Stomach smooth muscle (tissue), 2 donors: Measurements from ENCODE around the gene MAP3K19.

ENCODE experiments used
- H3K27ac ChIP-seq: one replicate; pipeline ENCODE4 v1.7.0; 2013; ENCODE audit warnings: mild to moderate bottlenecking, low read length, inconsistent platforms
- H3K27me3 ChIP-seq, 2 donors: one replicate each; pipeline ENCODE4 v1.7.0; 2013; ENCODE audit warnings: low read length in 2 of 2; ENCODE audit not compliant: insufficient read depth in 2 of 2, control insufficient read depth in 1 of 2
- H3K36me3 ChIP-seq, 2 donors: one replicate each; pipeline ENCODE4 v1.7.0; 2013; ENCODE audit warnings: low read length in 2 of 2; ENCODE audit not compliant: control insufficient read depth in 2 of 2, insufficient read depth in 2 of 2
- H3K4me1 ChIP-seq: one replicate; pipeline ENCODE4 v1.7.0; 2013; ENCODE audit warnings: low read length; ENCODE audit not compliant: control insufficient read depth, insufficient read depth
- H3K4me3 ChIP-seq, 2 donors: one replicate each; pipeline ENCODE4 v1.7.0; 2013; ENCODE audit warnings: low read length in 2 of 2
- H3K9ac ChIP-seq, 2 donors: one replicate each; pipeline ENCODE4 v1.7.0; 2013; ENCODE audit warnings: low read length in 2 of 2, mild to moderate bottlenecking in 1 of 2
- H3K9me3 ChIP-seq, 2 donors: one replicate each; pipeline ENCODE4 v1.7.0; 2013; ENCODE audit warnings: low read length in 2 of 2; ENCODE audit not compliant: control insufficient read depth in 2 of 2
- donor health status: healthy.
- donor health status: Pancreatic carcinoma.

Gene MAP3K19

DNA sequence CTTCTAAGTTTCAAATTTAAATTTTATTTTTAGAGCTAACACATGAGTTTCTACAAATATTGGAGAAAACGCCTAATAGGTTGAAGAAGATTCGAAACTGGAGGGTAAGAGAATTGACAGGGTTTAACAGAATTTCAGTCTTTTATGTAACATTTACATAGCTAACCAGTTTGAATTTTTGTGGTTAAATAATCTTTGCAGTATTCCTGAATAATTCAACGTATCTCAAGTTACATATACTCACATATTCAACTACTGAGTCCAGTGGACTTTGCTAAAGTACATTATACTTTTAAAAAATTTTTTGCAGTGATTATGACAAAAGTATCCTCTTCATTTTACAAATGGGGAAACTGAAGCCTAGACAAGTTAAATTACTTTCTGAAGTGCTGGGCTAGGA, 94.6 kb downstream of the MAP3K19 start:
- no peaks in the 10 kb centered on the region for H3K4me1 ChIP-seq
- no peak overlapping the region for H3K27ac ChIP-seq
- H3K4me3 ChIP-seq = no peak overlapping the region
- H3K9ac ChIP-seq = no peak overlapping the region
- no peaks in the 10 kb centered on the region for H3K27me3 ChIP-seq
- H3K36me3 ChIP-seq = peaks cover 30 to 35% of the 10 kb centered on the region in 2 donors
- no peaks in the 10 kb centered on the region for H3K9me3 ChIP-seq

DNA sequence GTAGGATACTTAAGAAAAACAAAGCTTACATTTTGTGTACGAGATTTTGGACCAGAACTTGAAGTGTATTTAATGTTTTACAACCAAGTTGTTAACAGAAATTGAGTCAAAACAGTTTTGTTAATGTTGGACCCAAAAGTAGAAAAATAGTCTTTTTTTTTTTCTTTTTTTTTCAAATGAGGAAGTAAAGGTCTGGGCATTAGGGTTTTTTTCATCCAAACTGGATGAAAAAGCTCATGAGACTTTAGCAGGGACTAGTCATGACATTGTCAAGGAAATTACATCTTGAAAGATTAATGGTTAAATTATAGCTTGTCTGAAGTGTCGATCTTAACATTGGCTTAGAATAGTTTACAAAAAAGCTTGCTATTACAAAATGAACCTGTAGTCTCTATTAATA, 96.4 kb downstream of the MAP3K19 start:
- H3K27ac ChIP-seq = no peak overlapping the region
- no peak overlapping the region for H3K9ac ChIP-seq
- no peak overlapping the region for H3K4me3 ChIP-seq
- no peaks in the 10 kb centered on the region for H3K4me1 ChIP-seq
- H3K9me3 ChIP-seq = no peaks in the 10 kb centered on the region
- no peaks in the 10 kb centered on the region for H3K27me3 ChIP-seq
- peaks cover 30 to 36% of the 10 kb centered on the region in 2 donors for H3K36me3 ChIP-seq

DNA sequence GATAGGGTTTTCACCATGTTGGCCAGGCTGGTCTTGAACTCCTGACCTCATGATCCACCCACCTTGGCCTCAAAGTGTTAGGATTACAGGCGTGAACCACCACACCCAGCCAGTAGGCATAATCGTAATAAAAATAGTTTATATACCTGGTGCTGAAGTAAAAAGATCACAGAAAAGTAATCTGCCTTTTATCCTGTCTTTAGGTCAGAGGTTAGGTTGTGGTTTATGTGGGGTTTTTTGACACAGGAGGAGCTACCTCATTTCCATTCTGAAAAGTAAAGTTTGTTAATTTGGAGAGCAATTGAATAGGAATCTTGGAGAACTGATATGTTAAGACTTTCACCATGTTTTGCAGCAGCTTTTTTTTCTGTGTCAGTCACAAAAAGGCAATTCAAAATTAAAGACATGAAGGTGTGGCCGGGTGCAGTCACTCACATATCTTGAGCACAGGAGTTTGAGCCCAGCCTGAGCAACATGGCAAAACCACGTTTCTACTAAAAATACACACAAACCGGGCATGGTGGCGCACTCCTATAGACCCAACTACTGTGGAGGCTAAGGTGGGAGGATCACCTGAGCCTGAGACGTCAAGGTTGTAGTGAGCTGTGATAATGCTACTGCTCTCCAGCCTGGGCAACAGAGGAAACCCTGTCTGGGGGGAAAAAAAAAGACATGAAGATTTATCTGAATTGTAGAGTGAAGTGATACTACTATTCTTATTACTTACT, 97.1 kb downstream of the MAP3K19 start:
- H3K9me3 ChIP-seq = no peaks in the 10 kb centered on the region

DNA sequence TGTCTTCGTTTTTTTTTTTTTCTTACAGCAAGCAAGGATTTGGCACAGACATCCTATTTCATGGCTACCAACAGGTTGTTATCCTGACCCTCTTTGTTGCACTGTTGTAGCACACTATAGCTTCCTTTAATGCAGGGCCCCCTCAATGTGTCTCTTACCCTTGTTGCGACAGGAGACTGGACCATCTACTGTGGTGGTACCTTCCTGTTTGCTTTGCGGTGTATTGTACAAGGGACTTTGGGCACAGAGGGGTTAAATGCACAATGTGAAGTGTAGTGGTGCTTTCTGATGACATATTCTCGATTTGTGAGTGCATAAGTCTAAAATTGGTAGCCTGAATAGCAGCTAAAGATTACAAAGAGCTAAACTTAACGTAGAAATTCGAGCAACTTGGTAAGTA, 101.2 kb downstream of the MAP3K19 start:
- Histone ChIP-seq H3K9ac (no peak overlapping the region), H3K27me3 (no peaks in the 10 kb centered on the region), H3K4me3 (no peak overlapping the region), H3K4me1 (no peaks in the 10 kb centered on the region), H3K36me3 (peaks cover 12 to 13% of the 10 kb centered on the region in 2 donors), H3K9me3 (no peaks in the 10 kb centered on the region), H3K27ac (no peak overlapping the region)

More for the DNA sequence above, 97.1 kb downstream of the MAP3K19 start:
- Histone ChIP-seq H3K36me3 (peaks cover 29 to 34% of the 10 kb centered on the region in 2 donors), H3K4me1 (no peaks in the 10 kb centered on the region), H3K9ac (no peak overlapping the region), H3K27ac (no peak overlapping the region), H3K4me3 (no peak overlapping the region), H3K27me3 (no peaks in the 10 kb centered on the region)

DNA sequence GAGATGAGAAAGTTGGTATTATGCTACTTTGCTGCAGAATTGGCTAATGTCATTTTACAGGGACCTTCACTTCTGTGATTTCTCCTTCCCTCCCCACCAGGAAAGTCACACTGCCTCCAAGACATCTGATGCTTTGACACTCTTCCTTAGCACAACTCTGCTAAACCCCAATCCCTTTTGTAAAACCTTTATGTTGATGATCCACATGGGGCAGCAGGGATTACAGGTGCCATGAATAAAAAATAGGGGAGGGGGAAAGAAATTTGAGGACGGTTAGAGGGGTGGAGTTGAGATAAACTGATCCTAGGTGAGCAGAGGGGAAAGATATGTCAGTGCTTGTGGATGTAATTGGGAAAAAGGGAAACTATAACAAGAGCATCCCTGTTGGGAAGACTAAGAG, 102.3 kb downstream of the MAP3K19 start:
- H3K4me1 ChIP-seq = no peaks in the 10 kb centered on the region
- H3K9ac ChIP-seq = no peak overlapping the region
- peaks cover 14 to 16% of the 10 kb centered on the region in 2 donors for H3K36me3 ChIP-seq
- no peaks in the 10 kb centered on the region for H3K27me3 ChIP-seq
- no peak overlapping the region for H3K27ac ChIP-seq
- no peak overlapping the region for H3K4me3 ChIP-seq
- H3K9me3 ChIP-seq = no peaks in the 10 kb centered on the region

DNA sequence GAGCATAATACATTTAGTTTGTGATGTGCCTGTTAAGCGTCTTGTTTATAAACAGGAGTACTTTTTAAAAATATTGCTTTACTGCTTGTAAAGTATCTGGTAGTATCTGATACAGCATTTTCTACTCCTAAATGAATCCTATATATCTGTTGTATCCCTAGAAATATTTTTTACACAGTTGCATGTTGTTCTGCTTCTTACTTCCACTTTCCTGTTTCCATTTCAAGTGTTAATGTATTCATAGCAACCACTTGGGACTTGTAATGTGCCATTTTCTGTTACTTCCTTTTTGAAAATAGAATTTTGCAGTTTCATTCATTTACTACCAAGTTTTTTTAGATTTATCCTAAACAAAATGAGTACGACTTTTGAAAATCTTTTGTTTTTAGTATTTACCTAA, 103.7 kb downstream of the MAP3K19 start:
- H3K9me3 ChIP-seq = no peaks in the 10 kb centered on the region
- H3K4me1 ChIP-seq = no peaks in the 10 kb centered on the region
- no peak overlapping the region for H3K9ac ChIP-seq
- H3K27me3 ChIP-seq = no peaks in the 10 kb centered on the region
- H3K27ac ChIP-seq = no peak overlapping the region
- H3K36me3 ChIP-seq = peaks cover 16 to 18% of the 10 kb centered on the region in 2 donors
- no peak overlapping the region for H3K4me3 ChIP-seq

DNA sequence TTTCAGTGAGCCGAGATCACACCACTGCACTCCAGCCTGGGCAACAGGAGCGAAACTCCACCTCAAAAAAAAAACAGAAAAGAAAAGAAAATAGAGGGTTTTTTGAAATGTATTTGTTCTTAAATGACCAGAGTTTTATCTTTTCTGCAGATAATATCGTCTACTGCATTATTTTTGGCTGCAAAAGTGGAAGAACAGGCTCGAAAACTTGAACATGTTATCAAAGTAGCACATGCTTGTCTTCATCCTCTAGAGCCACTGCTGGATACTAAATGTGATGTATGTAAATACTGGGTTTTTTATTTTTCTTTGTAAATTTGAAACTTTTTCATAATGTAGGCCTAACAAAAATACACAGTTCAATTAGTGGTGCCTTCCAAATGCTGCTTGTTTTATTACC, 110.6 kb downstream of the MAP3K19 start:
- no peaks in the 10 kb centered on the region for H3K9me3 ChIP-seq

DNA sequence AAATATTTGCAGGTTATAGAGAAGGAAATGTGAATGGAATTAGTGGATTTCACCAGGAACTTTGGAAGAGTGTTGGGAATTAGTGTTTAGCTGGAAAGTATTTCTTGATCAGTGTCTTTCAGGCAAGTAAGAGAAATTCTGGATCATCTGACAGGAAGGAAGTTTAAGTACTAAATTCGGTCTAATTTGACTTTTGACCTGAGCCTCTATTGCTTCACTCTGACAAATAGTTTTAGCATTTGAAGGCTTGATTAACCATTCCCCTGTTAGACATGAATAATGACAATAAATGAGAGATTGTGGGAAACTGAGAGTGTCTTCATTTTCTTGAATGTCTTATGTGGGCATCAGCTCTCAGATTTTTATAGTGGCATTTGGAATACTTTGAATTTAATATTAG, 112.6 kb downstream of the MAP3K19 start:
- no peak overlapping the region for H3K4me3 ChIP-seq

More for the DNA sequence above, 110.6 kb downstream of the MAP3K19 start:
- no peaks in the 10 kb centered on the region for H3K4me1 ChIP-seq
- no peak overlapping the region for H3K4me3 ChIP-seq
- no peak overlapping the region for H3K9ac ChIP-seq
- H3K36me3 ChIP-seq = peaks cover 9 to 11% of the 10 kb centered on the region in 2 donors
- H3K27me3 ChIP-seq = no peaks in the 10 kb centered on the region
- H3K27ac ChIP-seq = no peak overlapping the region

DNA sequence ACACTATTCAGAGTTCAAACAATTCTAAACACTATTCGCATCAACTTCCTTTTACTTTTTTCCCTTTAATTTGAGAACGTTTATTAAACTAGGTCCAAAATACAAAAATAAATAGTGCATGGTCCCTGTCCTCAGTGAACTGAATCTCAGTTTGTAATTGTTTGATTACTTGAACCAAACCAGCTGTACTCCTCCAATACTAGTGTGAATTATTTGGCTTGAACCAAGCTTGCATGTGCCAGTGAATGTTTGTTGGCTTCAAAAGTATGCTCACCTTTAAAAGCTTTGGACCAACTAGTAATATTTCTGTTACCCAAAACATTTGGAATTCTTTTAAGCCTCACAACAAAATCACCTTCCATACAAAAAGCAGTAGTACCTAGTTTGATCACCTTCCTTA, 113.1 kb downstream of the MAP3K19 start:
- no peak overlapping the region for H3K9ac ChIP-seq
- H3K27ac ChIP-seq = no peak overlapping the region
- no peaks in the 10 kb centered on the region for H3K4me1 ChIP-seq
- no peak overlapping the region for H3K4me3 ChIP-seq
- peaks cover 0 to 2% of the 10 kb centered on the region in 2 donors for H3K36me3 ChIP-seq
- no peaks in the 10 kb centered on the region for H3K9me3 ChIP-seq
- H3K27me3 ChIP-seq = no peaks in the 10 kb centered on the region

More for the DNA sequence above, 112.6 kb downstream of the MAP3K19 start:
- H3K36me3 ChIP-seq = peaks cover under 1 to 2% of the 10 kb centered on the region in 2 donors
- H3K27me3 ChIP-seq = no peaks in the 10 kb centered on the region
- no peak overlapping the region for H3K27ac ChIP-seq
- no peaks in the 10 kb centered on the region for H3K9me3 ChIP-seq
- no peak overlapping the region for H3K9ac ChIP-seq
- H3K4me1 ChIP-seq = no peaks in the 10 kb centered on the region

DNA sequence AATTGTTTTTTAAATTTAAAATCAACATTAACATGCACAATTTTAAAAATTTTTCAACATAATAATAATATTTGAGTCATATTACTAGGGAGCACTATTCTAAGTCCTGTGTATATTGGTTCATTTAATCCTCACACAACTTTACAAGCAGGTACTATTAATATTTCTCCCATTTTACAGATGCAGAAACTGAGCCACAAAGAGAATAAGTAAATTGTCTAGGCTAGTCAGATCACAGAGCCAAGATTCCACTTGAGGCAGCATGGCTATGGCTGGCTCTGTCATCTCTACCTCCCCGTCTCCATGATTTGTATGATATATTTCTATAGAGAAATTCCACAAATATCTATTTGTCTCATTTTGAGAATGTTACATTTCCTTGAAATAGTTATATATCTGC, 113.5 kb downstream of the MAP3K19 start:
- no peak overlapping the region for H3K27ac ChIP-seq
- H3K4me1 ChIP-seq = no peaks in the 10 kb centered on the region
- H3K4me3 ChIP-seq = no peak overlapping the region
- H3K36me3 ChIP-seq = peaks cover 0 to 2% of the 10 kb centered on the region in 2 donors
- H3K27me3 ChIP-seq = no peaks in the 10 kb centered on the region
- H3K9ac ChIP-seq = no peak overlapping the region
- H3K9me3 ChIP-seq = no peaks in the 10 kb centered on the region

DNA sequence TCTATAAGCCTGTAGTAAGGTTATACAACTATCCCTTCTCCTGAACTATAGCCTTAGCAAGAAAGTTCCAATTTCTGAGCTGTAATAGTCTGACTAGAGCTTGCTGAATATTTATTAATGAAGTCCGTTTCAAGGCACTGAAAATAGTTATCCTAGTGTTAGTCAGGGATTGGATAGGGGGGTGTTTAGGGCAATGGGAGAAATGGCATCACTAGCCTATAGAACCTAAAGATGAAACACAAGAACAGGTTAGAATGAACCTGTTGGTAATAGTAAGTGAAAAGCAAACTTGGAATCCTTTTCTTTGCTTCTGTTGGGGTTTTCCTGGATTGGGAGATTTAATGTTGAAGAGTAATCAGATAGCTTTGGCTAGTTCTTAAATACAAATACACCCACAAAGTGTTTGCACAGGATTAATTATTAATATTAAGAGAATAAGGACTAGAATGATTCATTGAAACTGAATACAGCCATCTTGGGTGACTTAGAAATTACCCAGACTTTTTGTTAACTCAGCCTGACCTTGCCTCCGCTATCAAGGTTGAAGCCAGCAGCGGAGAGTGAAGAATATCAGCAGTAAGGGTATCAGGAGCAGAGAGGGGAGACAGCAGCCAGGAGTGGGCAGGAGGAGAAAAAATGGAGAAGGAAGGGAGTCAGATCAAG, 114.3 kb downstream of the MAP3K19 start:
- no peak overlapping the region for H3K9ac ChIP-seq
- H3K4me1 ChIP-seq = no peaks in the 10 kb centered on the region
- H3K27ac ChIP-seq = no peak overlapping the region
- H3K27me3 ChIP-seq = no peaks in the 10 kb centered on the region
- no peak overlapping the region for H3K4me3 ChIP-seq
- peaks cover 0 to 2% of the 10 kb centered on the region in 2 donors for H3K36me3 ChIP-seq
- H3K9me3 ChIP-seq = no peaks in the 10 kb centered on the region
